Right renal cortex interstitium (tissue), 3 donors: ENCODE data around the gene NPW. TPM values are rescaled to one million over a fixed set of nuclear protein-coding genes. Genes with fewer than 3 reads are reported as not detected.
A peak's percentile ranks its signal among the peaks of the same experiment; 100 is the strongest.
"Not testable (repeated sequence)": the region's sequence is repeated elsewhere in the genome, so short reads cannot be mapped to it uniquely, and the experiment has no call there.

Experiments used
- DNase-seq, 3 donors: peaks; one replicate each; pipeline ENCODE4 v3.0.0-alpha.2; 2013; ENCODE audit warnings: low read depth in 3 of 3, low spot score in 2 of 3
- polyA plus RNA-seq, 3 donors: library from polyadenylated mRNA; unstranded; fragments of 120-200 nt; gene quantifications; one replicate each; pipeline ENCODE4 v1.2.1, GENCODE V29; 2013; ENCODE audit not compliant: insufficient read length in 3 of 3

The NPW gene
- polyA plus RNA-seq, 3 donors = 1.7 to 6.0 (median 3.9) TPM

- DNase-seq = not testable (repeated sequence)
These were observed 14.5 kb downstream of the NPW start for GRCh38 chr16:2033909-2034695.

GRCh38 chr16:2034696-2035430, 15.3 kb downstream of the NPW start:
- no peak for DNase-seq

GRCh38 chr16:2035431-2036199, 16.0 kb downstream of the NPW start:
- DNase-seq = no peak

GRCh38 chr16:2036200-2036966, 16.8 kb downstream of the NPW start:
- no peak for DNase-seq

- DNase-seq = no peak
These were observed 17.5 kb downstream of the NPW start for GRCh38 chr16:2037115-2037514.

- no peak for DNase-seq
These were observed 18.2 kb downstream of the NPW start for GRCh38 chr16:2037647-2038381.

GRCh38 chr16:2038382-2039231, 19.0 kb downstream of the NPW start:
- peak in 1 of 3 donors; percentile 64 for DNase-seq

GRCh38 chr16:2039274-2040031, 19.9 kb downstream of the NPW start:
- DNase-seq = peak in 1 of 3 donors; percentile 84

- no peak for DNase-seq
These were observed 20.6 kb downstream of the NPW start for GRCh38 chr16:2040041-2040786.

GRCh38 chr16:2040787-2041522, 21.4 kb downstream of the NPW start:
- no peak for DNase-seq

GRCh38 chr16:2042171-2042985, 22.8 kb downstream of the NPW start:
- no peak for DNase-seq

GRCh38 chr16:2042986-2043666, 23.5 kb downstream of the NPW start:
- no peak for DNase-seq

- DNase-seq = no peak
These were observed 24.3 kb downstream of the NPW start for GRCh38 chr16:2043667-2044451.

- no peak for DNase-seq
These were observed 25.0 kb downstream of the NPW start for GRCh38 chr16:2044541-2044940.
